ENCODE results near the gene AK8. TPM values are rescaled to one million over a fixed set of nuclear protein-coding genes. Genes with fewer than 3 reads are reported as not detected.

AK8 gene
- total and polyA plus RNA-seq, 2 of the 4 experiments (the other 2 are of a cell fraction) = under 0.01 to 0.09 TPM

DNA sequence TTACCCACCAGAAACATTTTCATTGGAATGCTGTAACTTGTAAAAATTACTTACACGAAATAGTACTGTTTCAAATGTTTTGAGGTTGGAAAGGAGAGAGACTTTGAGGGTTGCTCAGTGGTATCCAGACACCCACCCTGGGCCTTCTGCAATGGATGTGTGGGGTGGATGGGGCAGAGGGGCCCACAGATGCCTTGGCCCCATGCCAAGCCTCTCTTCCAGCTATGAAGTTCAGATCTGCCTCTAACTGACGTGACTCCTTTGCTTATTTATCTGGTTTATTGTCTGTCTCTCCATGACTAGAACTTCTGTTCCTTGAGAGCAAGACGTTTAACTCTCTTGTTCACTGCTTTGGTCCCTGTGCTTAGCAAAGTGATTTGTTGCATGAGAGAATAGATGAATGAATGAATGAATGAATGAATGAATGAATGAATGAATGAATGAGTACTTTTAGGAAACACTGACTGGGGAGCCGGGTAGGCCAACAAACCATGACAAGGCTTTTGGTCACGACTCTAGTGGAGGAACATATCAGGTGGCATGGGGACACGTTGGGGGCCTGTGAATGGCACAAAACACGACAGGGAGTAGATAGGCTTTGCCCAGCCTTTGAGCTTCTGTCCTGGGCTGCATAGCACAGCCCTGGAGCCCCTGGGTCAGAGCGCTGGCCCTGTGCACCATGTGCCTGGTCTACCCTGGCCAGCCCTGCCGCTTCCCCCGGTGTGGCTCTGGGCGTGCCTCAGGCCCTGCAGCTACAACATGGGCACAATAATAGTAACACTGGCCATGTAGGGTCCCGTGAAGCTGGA, 31.8 kb downstream of the AK8 start:
- no peak overlapping the region for H2BK5ac ChIP-seq (ENCODE audit: low read depth, low read length, poor library complexity, severe bottlenecking)
- ATAC-seq (ENCODE audit: low read depth) (no peak), DNase-seq (no peak)
- in situ Hi-C loops (cut with MboI; ENCODE audit: low sequenced_read_pairs) = no loop called here
- no peak overlapping the region for H3K4ac ChIP-seq (ENCODE audit: low read depth, low read length)
- H2AK9ac ChIP-seq (replicated peaks; ENCODE audit: low read depth, low read length, poor library complexity) = no peak overlapping the region
- no peak overlapping the region for H3K23ac ChIP-seq (ENCODE audit: low read depth, low read length)
- H3K27me3 ChIP-seq (ENCODE audit: control insufficient read depth, insufficient read depth, low read length) = peaks cover 7% of the 10 kb centered on the region
- H3K27ac ChIP-seq (ENCODE audit: insufficient read depth, low read length) = no peak overlapping the region
- H3K79me1 ChIP-seq (ENCODE audit: low read depth in 1 of 2, low read length in 2 of 2) = no peaks in the 10 kb centered on the region
- no peaks in the 10 kb centered on the region for H3K4me1 ChIP-seq (ENCODE audit: control insufficient read depth, insufficient read depth, low read length)
- 80% methylated on average over 3 of the region's 12 CpGs; no CpG with 5 or more reads in 1 of the 2 experiments for WGBS, 2 experiments (ENCODE audit: extremely low coverage in 2 of 2, insufficient read length in 1 of 2)
- CTCF ChIA-PET = no interaction called here
- no peaks in the 10 kb centered on the region; the same call in 1 of the 2 replicates for H3K9me1 ChIP-seq (ENCODE audit: insufficient read depth, low read length)
- H4K20me1 ChIP-seq (ENCODE audit: insufficient read depth, low read length) = no peaks in the 10 kb centered on the region
- no peak overlapping the region for H3K14ac ChIP-seq (replicated peaks; ENCODE audit: low read depth, low read length)
- H3K4me2 ChIP-seq (ENCODE audit: low read depth, low read length) = no peak overlapping the region
- intact Hi-C loops (cut with micrococcal nuclease) = no loop called here
- BruUV-seq (replicated peaks) = no TSS peak
- H2AK5ac ChIP-seq (ENCODE audit: low read depth, low read length) = no peak overlapping the region
- H3K9ac ChIP-seq (ENCODE audit: low read depth, low read length) = no peak overlapping the region
- TF ChIP-seq RCOR1 (IDR thresholded peaks at IDR 0.05; ENCODE audit: insufficient replicate concordance, low read length) (no peak), MAZ (IDR thresholded peaks at IDR 0.05; ENCODE audit: borderline replicate concordance, low read depth, low read length) (no peak), ELK1 (IDR thresholded peaks at IDR 0.05; ENCODE audit: borderline replicate concordance, low read depth, low read length) (no peak), SMC3 (IDR thresholded peaks at IDR 0.05; ENCODE audit: low read depth, low read length) (no peak), CEBPB (IDR thresholded peaks at IDR 0.05; ENCODE audit: low read depth, low read length) (no peak), FOS (IDR thresholded peaks at IDR 0.05; ENCODE audit: low read depth, low read length) (no peak), RFX5 (IDR thresholded peaks at IDR 0.05; ENCODE audit: low read depth, low read length) (no peak), MAFK (IDR thresholded peaks at IDR 0.05; ENCODE audit: low read depth, low read length) (no peak), USF2 (IDR thresholded peaks at IDR 0.05; ENCODE audit: low read depth, low read length) (no peak), BHLHE40 (IDR thresholded peaks at IDR 0.05; ENCODE audit: low read depth, low read length) (no peak), CHD1 (IDR thresholded peaks at IDR 0.05; ENCODE audit: low read depth, low read length) (no peak), MXI1 (IDR thresholded peaks at IDR 0.05; ENCODE audit: borderline replicate concordance, low read depth, low read length) (no peak), POLR2A (IDR thresholded peaks at IDR 0.05; ENCODE audit: low read depth, low read length) (no peak), NFE2L2 (IDR thresholded peaks at IDR 0.05; ENCODE audit: low read depth, low read length) (no peak), RAD21 (IDR thresholded peaks at IDR 0.05; ENCODE audit: low read length) (no peak)
- no peak overlapping the region for H3K18ac ChIP-seq (ENCODE audit: low read depth, low read length)
- no peak overlapping the region for H2BK120ac ChIP-seq (ENCODE audit: low read depth, low read length)
- dilution Hi-C loops (cut with HindIII; ENCODE audit: low sequenced_read_pairs, unreplicated experiment) = no loop called here
- H3K9me3 ChIP-seq (ENCODE audit: control insufficient read depth, insufficient read depth, low read length) = no peaks in the 10 kb centered on the region
- no peak overlapping the region for H2BK20ac ChIP-seq (ENCODE audit: low read depth, low read length)
- H2BK15ac ChIP-seq (ENCODE audit: low read depth, low read length) = no peak overlapping the region
- no peak overlapping the region for H4K8ac ChIP-seq (ENCODE audit: low read depth in 2 of 2, low read length in 2 of 2)
- no peak overlapping the region for H4K91ac ChIP-seq (ENCODE audit: insufficient read depth, low read depth, low read length)
- H3K36me3 ChIP-seq (ENCODE audit: control insufficient read depth, insufficient read depth, low read length) = no peaks in the 10 kb centered on the region
- H3K4me3 ChIP-seq (ENCODE audit: insufficient read depth, low read depth, low read length) = no peak overlapping the region
- no peak overlapping the region for H4K5ac ChIP-seq (ENCODE audit: low read depth, low read length)
- POLR2A ChIA-PET (ENCODE audit: unreplicated experiment) = no interaction called here
- H2AFZ ChIP-seq (replicated peaks; ENCODE audit: low read length, poor library complexity) = no peak overlapping the region
- no peak overlapping the region for H3K56ac ChIP-seq (ENCODE audit: extremely low read depth, insufficient read depth, low read length)

Measured in IMR-90 (cell line).